ENCODE data around the gene PGLYRP4. TPM values are rescaled to one million over a fixed set of nuclear protein-coding genes. Genes with fewer than 3 reads are reported as not detected.

The PGLYRP4 gene
- total RNA-seq, 1 donor = not detected

- H3K4me3 ChIP-seq (ENCODE audit: low read depth, low read length) = no peak overlapping the region
- TF ChIP-seq CTCF (IDR thresholded peaks at IDR 0.05; ENCODE audit: insufficient read depth, low read length) = no peak
- no peak for DNase-seq (ENCODE audit: low read depth)
Observed at GRCh38 chr1:153389401-153389800, 40.8 kb upstream of the PGLYRP4 start.

DNA sequence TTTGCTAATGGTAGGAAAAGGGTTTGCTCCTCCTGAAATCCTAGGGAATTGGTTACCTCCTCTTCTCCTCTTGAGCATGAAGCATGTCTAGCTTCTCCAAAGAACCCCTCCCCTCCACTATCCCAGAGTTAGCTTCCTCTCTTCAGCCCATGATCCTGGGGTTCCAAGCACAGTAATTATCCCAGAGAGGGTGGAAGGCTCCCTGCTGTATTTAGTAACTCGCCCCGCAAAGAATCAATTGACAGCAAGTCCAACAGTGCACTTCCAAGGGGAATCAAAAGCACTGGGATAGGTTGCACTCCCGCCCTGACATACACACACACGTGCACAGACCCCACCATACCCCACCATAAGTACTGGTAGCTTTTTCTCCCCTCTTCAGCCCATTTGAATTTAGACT, 39.1 kb upstream of the PGLYRP4 start:
- DNase-seq (ENCODE audit: low read depth) = no peak
- H3K4me3 ChIP-seq (ENCODE audit: low read depth, low read length) = no peak overlapping the region
- no peak for TF ChIP-seq CTCF (IDR thresholded peaks at IDR 0.05; ENCODE audit: insufficient read depth, low read length)

- no peak for TF ChIP-seq CTCF (IDR thresholded peaks at IDR 0.05; ENCODE audit: insufficient read depth, low read length)
- DNase-seq (ENCODE audit: low read depth) = no peak
- no peak overlapping the region for H3K4me3 ChIP-seq (ENCODE audit: low read depth, low read length)
Observed at GRCh38 chr1:153387001-153387400, 38.4 kb upstream of the PGLYRP4 start.

- TF ChIP-seq CTCF (IDR thresholded peaks at IDR 0.05; ENCODE audit: insufficient read depth, low read length) = no peak
- DNase-seq (ENCODE audit: low read depth) = no peak
- no peak overlapping the region for H3K4me3 ChIP-seq (ENCODE audit: low read depth, low read length)
Observed at GRCh38 chr1:153386500-153386901, 37.9 kb upstream of the PGLYRP4 start.

DNA sequence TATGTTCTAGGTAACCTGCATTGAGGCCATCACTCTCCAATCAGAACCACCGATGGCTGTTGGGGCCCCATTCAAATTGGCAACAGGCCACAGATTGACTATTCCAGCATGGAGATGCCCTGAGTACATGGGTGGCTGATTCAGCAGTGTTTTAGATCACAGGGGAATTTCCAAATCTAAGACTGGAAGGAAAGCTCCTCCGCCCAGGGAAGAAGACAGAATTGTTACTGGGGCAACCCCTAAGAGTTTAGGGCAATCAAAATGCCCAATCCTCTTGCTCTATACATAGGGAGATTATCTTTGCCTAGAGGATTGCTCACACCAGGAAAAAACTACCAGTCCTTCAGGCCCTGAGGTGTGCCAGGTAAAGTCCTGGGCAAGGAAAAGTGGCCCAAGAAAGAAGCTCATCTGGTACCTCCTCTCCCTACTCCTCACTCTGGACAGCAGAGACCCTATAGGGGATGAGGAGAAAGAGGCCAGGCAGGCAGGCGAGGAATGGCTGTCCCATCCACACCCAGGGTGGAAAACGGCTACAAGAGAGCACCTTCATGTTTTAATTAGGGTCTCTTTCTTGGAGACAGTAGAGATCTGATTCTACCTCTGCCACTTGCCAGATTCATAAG, 36.4 kb upstream of the PGLYRP4 start:
- no peak overlapping the region for H3K4me3 ChIP-seq (ENCODE audit: low read depth, low read length)
- DNase-seq (ENCODE audit: low read depth) = no peak
- no peak for TF ChIP-seq CTCF (IDR thresholded peaks at IDR 0.05; ENCODE audit: insufficient read depth, low read length)

DNA sequence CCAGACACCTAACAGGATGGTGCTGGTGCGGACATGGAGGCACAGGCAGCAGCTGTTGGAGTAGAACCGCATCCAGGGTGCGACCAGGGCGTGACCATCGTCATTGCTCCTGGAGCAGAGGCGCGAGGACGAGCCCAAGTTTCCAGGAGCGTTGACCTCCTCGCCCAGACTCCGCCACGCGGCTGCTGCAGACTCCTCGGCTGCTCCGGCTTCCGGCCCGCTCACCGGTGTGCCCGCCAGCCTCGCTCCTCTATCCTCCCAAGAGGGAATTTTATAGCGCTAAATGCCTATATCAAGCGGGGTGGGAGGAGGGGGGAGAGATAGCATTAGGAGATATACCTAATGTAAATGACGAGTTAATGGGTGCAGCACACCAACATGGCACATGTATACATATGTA, 32.1 kb upstream of the PGLYRP4 start:
- H3K4me3 ChIP-seq (ENCODE audit: low read depth, low read length) = no peak overlapping the region
- DNase-seq (ENCODE audit: low read depth) = no peak
- no peak for TF ChIP-seq CTCF (IDR thresholded peaks at IDR 0.05; ENCODE audit: insufficient read depth, low read length)

DNA sequence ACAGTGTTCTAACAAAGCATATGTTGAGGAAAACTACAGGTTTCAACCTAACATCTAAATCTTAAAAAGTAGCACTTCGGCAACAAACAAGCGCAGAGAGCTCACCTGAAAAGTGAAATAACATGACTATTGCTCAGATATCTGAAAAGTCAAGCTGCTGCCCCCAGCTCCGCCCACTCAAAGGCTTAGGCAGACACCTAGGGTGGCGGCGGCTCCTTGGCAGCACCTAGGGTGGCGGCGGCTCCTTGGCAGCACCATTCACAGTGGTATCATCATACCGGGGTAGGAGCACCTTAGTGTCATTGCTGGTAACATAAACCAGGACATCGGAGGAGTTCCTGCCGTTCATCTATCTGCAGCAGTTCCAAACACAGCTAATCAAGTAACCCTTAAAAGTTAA, 30.9 kb upstream of the PGLYRP4 start:
- TF ChIP-seq CTCF (IDR thresholded peaks at IDR 0.05; ENCODE audit: insufficient read depth, low read length) = no peak
- no peak overlapping the region for H3K4me3 ChIP-seq (ENCODE audit: low read depth, low read length)

More for the DNA sequence above, 30.9 kb upstream of the PGLYRP4 start:
- DNase-seq (ENCODE audit: low read depth) = no peak

Data from fibroblast of the aortic adventitia (primary cell).